Fibroblast of pulmonary artery (primary cell): ENCODE measurements around the gene FOXP1.

ENCODE experiments used
- DNase-seq: peaks from one replicate; pipeline ENCODE4 v3.0.0-alpha.2; 2010; ENCODE audit warnings: low read depth
- H3K4me3 ChIP-seq: replicated peaks from 2 replicates; pipeline ENCODE4 v1.5.1; 2011; ENCODE audit warnings: low read depth, mild to moderate bottlenecking, control low read depth, low read length, moderate library complexity
- TF ChIP-seq, protein P1 (sequence below): IDR thresholded peaks from 2 replicates; pipeline ENCODE4 v1.5.1; 2011; ENCODE audit warnings: mild to moderate bottlenecking, control low read depth, low read length, inconsistent platforms; ENCODE audit errors: missing control alignments

Gene FOXP1

DNA sequence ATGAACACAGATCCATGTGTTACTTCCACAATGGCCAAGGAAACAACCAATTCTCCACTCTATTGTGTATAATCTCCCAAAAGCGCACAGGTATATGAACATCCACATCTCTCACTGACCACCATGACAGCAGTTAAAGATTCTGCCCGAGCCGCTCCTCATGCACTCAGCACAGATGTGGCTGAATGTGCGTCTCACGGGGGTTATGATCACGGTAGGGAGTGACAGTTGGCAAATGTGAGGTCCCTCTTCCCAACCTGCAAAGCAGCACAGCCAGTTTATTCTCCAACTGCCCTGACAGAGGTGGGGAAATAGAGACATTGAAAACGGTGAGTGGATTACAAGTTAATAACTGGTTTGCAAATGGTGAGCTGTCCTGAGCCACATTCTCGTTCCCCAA is 17.6 kb downstream of the FOXP1 start:
- H3K4me3 ChIP-seq, result no peak overlapping the region
- TF ChIP-seq, protein P1, sequence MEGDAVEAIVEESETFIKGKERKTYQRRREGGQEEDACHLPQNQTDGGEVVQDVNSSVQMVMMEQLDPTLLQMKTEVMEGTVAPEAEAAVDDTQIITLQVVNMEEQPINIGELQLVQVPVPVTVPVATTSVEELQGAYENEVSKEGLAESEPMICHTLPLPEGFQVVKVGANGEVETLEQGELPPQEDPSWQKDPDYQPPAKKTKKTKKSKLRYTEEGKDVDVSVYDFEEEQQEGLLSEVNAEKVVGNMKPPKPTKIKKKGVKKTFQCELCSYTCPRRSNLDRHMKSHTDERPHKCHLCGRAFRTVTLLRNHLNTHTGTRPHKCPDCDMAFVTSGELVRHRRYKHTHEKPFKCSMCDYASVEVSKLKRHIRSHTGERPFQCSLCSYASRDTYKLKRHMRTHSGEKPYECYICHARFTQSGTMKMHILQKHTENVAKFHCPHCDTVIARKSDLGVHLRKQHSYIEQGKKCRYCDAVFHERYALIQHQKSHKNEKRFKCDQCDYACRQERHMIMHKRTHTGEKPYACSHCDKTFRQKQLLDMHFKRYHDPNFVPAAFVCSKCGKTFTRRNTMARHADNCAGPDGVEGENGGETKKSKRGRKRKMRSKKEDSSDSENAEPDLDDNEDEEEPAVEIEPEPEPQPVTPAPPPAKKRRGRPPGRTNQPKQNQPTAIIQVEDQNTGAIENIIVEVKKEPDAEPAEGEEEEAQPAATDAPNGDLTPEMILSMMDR, result no peak
- no peak for DNase-seq

DNA sequence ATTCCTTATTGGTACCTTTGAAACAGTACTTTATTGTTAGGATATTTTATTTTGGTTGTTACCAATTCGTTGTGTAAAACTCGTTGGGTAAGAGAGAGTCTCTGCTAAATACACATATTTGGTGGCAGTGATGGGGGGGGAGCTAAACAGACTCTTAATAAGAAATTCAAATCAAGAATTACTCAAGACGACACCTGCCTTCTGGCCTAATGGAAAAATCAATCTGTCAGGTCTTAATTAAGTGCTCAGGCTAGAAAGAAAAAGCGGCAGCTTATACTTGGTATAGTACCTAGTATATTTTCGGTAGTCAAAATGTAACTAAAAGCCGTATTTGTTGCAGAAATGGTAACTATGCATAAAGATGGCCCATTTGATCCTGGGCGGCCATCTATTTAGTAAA is 18.2 kb downstream of the FOXP1 start:
- TF ChIP-seq, protein P1, result no peak
- no peak for DNase-seq
- no peak overlapping the region for H3K4me3 ChIP-seq

DNA sequence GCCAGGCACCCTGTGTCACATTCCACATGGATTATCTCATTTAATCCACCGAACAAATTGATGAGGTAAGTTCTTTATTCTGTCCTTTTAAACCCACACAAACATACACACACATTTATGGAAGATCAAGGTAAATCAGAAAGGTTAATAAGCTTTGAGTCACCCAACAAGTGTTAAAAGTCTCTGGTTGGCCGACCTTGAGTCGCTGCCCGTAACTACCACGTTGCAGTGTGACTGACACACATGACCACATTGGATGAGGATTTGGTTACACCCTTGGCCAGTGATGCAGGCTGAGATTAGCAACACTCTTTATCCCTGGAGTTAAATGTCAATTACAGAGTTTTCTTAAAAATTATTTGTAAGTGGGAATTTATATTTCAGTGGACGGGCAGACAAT is 19.2 kb downstream of the FOXP1 start:
- H3K4me3 ChIP-seq, result no peak overlapping the region

DNA sequence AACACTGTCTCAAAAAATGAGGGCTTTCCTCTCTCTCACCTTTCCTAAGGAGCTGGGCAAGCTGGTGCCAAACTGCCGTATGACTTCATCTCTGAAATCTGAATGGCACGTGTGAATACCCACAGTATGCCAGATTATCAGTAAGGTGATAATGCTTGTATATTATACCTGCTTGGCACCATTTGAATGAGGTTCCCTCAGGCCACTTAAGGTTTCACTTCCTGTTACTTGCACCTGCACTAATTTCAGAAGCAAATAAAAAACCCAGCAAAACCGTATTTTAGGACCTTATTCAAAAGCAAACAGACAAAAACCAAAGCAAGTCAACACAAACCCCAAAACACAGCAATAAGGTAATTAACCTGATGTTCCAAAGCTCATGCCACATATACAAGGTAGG is 19.7 kb downstream of the FOXP1 start:
- H3K4me3 ChIP-seq, result no peak overlapping the region
- DNase-seq, result no peak
- TF ChIP-seq, protein P1, result no peak

More for the DNA sequence above, 19.2 kb downstream of the FOXP1 start:
- DNase-seq, result no peak
- TF ChIP-seq, protein P1, result no peak

DNA sequence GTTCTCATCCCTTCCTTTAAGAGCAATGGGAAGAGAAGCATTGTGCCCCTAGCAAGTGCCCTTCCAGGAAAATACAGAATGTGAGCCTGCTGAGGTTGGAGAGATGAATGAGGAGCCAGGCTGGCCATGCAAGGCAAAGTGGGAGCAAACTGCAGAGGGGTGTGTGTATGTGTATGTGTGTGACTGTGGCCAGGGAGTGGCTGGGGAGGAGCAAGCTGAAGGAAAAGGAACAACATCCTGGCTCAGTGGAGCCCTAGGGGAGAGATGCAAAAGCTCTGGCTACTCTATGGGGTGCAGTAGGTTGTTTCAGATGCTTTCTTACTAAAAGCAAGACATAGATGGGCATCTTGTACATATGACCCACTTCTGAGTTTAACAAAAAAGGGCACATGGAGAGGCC is 20.6 kb downstream of the FOXP1 start:
- TF ChIP-seq, protein P1, result no peak
- no peak for DNase-seq
- no peak overlapping the region for H3K4me3 ChIP-seq

DNA sequence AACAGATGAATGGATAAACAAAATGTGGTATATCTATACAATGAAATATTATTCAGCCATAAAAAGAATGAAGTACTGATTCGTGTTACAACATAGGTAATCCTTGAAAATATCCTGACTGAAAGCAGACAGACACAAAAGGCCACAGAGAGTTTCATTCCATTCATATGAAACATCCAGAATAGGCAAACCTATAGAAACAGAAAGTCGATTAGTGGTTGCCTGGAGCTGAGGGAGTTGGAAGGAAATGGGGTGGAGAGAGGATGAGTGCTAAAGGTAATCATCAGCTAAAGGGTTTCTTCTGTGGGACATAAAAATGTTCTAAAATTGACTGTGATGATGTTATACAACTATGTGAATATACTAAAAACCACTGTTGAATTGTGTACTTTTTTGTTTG is 22.9 kb downstream of the FOXP1 start:
- no peak for DNase-seq
- TF ChIP-seq, protein P1, result no peak
- H3K4me3 ChIP-seq, result no peak overlapping the region

DNA sequence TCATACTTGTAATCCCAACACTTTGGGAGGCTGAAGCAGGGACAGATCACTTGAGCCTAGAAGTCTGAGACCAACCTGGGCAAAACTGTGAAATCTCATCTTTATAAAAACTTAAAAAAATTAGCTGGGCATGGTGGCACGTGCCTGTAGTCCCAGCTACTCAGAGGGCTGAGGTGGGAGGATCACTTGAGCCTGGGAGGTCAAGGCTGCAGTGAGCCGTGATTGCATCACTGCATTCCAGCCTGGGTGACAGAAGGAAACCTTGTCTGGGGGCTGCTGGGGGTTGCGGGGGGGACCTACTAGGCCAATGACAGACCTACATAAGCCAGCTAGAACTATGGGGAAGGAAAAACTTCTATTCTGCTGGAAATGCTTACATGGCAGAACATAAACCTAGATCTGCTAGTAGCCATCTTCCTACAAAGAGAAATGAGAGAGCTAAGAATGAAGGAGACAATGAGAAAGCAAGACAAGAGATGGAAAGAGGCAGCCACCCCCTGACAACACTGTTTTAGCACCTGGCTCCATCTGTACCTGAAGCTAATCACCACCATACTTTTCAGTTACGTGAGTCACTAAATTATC is 23.9 kb downstream of the FOXP1 start:
- TF ChIP-seq, protein P1, result no peak
- no peak for DNase-seq
- no peak overlapping the region for H3K4me3 ChIP-seq
